SW480 (cell line): ENCODE measurements around the gene MPIG6B.

ENCODE experiments used
- DNase-seq: peaks from one replicate; pipeline ENCODE4 v3.0.0-alpha.2; 2016; ENCODE audit warnings: low spot score

Gene MPIG6B

GRCh38 chr6:31722173-31722572 is 1.0 kb upstream of the MPIG6B start:
- DNase-seq, result no peak

GRCh38 chr6:31723980-31724691 is 963 bp downstream of the MPIG6B start:
- no peak for DNase-seq

DNA sequence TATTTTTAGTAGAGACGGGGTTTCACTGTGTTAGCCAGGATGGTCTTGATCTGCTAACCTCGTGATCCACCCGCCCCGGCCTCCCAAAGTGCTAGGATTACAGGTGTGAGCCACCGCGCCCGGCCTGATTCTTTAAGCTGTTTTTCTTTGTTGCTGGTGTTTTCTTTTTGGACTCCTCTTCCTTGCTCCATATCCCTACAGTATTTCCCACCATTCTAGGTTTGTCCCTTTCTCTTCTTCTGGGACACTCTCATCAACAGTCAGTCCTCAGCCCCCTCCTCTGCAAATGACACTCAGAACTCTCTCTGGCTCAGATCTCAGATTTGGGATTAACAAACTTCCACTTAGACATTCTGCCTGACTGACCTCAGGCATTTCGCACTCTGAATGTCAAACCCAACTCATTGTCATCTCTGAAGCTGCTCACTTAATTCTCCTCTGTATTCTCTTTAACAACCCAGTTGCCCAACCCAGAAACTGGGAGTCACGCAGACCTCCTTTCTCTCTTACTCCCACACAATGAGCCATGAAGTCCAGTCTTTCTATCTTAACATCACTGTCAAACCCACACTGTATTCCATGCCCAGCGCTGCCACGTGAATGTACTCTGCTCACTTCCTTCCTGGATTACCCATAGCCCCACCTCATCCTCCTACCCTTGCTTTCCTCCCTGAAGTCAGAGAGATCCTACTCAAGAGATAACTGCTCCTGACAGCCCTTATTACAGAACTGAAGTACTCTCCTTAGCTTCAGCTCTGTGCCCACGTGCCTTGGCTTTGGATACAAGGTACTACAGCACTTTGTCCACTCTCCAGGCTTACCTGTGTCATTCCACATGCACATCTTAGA is 2.6 kb downstream of the MPIG6B start:
- no peak for DNase-seq

DNA sequence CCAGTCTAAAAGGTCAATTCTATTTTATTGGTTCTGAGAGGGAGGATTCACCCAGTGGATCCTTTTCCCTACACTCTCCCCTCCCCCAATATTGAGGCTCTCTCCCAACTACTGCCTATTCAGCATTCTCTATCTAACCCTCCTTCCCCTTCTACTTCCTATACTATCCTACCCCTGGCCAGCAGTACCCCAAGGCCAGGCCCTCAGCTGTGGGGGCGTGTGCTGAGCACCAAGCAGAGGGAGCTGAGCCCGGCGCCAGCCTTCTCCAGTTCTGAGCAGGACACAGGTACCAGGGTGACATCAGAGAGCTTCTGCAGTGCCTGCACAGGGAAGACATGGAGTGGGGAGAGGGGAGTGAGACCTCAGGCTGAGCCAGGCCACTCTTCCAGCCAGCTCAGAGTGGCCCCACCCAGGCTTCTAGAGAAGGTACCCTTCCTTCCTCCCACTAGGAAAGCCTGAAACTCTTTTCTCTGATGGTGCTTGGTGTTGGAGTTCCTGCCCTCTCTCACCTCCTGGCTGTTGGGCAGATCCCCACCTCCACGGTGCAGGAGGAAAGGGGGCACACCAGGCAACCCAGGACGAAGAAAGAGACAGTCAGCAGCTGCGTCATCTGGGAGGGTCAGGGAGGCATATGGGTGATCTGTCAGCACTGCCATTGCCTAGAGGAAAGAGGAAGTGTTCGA is 4.0 kb downstream of the MPIG6B start:
- no peak for DNase-seq

- DNase-seq, result no peak
Observed at GRCh38 chr6:31727717-31728671, 4.8 kb downstream of the MPIG6B start.

DNA sequence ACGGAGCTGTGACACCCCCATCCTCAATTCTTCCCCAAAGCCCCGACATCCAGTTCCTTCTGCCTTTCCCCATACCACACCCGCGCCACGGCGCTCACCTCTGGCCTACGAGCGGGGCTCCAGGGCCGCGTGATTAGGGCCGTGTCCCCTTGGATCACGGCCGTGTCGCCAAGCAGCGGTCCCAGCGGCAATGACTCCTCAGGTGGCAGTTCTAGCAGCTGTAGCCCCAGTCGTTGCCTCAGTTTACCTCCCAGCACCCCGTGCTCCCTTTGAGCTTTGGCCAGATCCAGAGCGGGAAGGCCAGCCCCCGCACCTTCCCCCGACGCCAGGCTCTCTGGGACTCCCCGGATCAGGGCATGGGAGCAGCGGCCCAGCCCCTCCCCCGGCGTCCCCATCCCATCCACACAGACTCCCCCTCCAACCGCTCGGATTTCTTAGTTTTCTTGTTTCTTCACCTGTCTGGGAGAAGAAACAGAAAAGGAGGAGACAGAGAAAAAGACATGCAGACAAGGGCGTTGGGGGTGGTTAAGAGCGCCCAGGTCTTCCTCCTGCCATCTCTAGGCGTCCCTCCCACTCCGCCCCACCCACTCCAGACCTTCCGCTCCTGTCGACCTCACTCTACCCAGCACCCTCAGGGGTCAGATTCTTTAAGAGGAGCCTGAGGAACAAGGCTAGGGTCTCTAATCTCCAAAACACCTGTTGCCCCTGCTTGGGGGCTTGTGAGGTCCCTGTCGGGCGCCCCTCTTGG is 5.8 kb downstream of the MPIG6B start, which contains the start of gene DDAH2:
TSS of gene DDAH2 (minus strand) at position 533 of the 748 bp plus-strand sequence. CDS start at position 395, 138 bp downstream.
- no peak for DNase-seq

DNA sequence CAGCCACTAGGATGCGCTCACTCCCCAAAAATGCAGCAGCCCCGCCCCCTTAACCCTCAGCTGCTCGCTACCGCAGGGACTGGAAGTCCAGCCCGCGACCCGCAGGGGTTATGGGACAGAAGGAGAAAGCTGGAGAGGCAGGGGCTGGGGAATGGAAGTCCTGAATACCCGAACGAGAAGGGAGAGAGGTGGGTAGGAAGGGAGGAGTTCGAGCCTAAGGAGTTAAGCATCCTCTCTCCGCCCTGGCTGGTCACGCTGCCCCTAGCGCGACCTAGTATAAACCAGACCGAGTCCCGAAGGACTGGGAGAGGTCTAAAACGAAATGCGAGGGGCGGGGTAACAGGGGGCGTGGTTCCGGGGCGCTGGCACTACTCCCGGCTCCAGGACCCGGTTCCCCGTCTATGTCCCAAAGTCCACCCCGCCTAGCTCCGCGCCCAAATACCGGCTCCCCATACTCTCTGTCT is 6.4 kb downstream of the MPIG6B start:
- DNase-seq, result peak; percentile 86

- peak; percentile 78 for DNase-seq
Observed at GRCh38 chr6:31729979-31730630, 6.9 kb downstream of the MPIG6B start.

DNA sequence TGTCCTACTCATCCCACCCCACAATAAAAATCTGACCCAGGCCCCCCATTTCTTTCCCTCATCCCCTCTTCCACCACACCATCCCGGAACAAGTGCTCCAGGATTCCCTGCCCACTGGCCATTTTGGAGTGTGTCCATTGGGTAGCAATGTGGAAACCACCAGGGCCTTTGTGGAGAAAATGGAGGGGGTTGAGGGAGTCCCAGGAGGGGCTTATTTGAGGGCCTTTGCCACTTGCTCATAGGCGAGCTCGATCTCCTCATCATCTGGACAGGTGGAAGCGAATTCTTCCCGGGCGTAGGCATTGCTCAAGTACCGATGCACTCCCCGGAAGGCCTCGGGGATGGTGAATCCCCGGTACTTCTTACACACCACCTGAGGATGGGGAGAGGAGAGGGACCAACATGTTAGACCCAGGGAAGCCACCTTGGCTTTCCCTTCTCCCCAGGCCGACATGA is 7.5 kb downstream of the MPIG6B start:
- DNase-seq, result no peak

DNA sequence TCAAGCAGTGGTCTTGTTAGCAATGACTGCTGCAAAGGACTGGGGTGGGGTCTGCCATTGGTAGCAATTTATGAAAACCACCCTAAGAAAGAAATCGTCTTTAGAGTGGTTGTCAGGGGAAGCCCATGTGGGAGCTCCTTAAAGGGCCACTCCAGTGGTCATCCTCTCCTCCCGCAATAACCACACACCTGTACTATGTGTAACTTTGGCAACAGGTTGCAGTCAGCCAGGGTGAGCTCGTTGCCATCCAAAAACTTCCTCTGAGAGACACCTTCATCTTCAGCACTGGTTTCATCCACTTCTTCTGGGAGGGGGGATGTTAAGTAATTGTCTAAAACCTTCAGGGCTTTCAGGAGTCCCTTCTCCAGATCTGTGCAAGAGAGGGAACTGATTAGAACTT is 8.9 kb downstream of the MPIG6B start:
- DNase-seq, result no peak

DNA sequence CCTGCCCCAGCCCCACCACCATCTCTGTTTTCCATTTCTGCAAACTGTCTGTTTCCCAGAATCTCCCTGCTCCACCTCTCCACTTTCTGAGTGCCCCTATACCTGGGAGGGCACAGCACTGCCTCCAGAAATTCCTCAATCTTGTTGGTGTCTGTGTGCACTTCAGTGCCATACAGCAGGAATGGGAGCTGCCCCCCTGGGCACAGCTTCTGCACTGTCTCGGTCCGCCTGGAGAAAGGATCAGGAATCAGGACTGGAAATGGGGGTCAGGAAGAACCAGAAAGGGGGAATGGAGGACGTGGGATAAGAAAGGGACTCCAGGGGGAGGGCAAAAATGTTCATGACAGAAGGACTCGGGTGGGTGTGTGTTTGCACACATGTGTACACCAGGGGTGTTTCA is 10.6 kb downstream of the MPIG6B start:
- no peak for DNase-seq

DNA sequence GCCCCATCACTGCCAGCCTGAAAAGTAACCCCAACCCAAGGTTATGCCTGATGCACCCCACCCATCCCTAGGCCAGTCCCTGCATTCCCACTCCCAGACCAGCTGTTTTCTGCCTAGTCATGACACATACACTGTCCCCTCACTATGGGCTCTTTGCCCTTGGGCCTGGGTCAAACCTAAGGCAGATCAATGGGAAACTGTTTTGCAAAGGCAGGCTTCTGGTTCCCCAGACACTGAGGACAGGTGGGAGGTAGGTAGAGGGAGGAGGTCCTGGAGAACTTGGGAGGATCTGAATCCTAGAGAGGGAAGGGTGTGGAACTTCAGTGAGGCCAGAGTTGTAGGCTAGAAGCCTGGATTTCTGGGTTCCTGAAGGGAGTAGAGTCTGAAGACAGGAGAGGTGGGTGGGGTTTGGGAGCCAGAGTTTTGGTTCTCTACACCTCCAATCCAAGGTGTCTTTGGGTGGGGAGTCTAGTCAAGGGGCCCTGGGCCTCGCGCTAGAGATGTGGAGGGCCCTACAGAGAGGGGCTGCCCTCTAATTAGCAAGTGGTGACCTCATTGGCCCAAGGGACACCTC is 11.2 kb downstream of the MPIG6B start:
- no peak for DNase-seq

GRCh38 chr6:31734821-31735406 is 11.7 kb downstream of the MPIG6B start:
- peak; percentile 63 for DNase-seq

DNA sequence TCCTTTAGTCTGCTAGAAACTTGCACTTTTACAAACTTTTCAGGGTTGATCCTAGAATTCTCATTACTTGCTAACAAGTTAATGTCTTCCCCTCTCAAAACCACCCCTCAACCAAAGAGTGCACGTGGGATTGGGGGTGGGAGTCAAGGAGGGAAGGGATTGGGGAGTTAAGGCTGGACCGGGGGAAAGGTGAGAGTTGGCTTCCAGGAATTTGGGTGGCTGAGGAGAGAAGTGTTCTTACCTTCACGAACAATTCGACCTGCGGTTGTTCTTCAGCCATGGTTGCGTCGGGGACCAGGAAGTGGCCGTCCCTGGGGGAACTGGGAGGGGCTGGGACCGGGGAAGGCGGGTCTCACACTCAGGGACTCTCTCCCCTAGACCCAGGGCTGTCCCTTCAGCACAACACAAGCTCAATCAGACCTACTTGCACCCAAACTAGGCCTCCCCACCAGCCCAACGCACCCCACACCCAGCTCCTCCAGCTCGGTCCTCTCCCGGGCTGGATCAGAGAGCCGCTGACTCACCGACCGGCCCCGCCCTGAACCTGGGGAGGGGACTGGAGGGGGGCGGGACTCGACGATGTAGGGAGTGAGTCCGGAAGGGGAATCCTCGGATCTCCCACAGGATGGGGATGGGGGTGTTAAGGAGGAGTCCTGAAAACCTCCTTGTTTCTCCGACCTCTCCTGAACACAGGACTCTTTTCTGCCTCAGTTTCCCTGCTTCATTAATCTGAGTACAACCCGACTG is 13.0 kb downstream of the MPIG6B start, which contains the start of gene CLIC1:
TSS of gene CLIC1 (minus strand) at position 510 of the 747 bp plus-strand sequence. CDS start at position 280, 230 bp downstream.
- peak; percentile 77 for DNase-seq

DNA sequence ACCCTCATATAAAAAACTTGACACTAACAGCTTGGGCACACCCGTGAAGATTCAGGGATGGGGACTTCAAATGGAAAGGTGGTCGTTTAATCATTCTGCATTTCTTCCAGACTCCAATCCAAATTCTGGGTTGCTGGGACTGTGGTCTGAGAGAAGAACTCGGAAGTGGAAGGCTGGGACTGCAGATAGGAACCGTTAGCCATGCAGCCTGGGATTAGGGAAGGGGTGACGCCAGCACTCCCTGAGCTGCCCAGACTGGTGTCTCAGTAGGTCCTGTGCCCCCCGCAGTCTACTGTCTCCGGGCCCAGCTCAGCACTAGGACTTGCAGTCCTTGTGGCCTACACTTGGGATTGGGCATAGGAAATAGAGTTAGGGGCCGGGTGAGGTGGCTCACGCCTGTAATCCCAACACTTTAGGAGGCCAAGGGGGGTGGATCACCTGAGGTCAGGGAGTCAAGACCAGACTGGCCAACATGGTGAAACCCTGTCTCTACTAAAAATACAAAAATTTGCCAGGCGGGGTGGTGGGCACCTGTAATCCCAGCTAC is 13.7 kb downstream of the MPIG6B start:
- DNase-seq, result no peak

DNA sequence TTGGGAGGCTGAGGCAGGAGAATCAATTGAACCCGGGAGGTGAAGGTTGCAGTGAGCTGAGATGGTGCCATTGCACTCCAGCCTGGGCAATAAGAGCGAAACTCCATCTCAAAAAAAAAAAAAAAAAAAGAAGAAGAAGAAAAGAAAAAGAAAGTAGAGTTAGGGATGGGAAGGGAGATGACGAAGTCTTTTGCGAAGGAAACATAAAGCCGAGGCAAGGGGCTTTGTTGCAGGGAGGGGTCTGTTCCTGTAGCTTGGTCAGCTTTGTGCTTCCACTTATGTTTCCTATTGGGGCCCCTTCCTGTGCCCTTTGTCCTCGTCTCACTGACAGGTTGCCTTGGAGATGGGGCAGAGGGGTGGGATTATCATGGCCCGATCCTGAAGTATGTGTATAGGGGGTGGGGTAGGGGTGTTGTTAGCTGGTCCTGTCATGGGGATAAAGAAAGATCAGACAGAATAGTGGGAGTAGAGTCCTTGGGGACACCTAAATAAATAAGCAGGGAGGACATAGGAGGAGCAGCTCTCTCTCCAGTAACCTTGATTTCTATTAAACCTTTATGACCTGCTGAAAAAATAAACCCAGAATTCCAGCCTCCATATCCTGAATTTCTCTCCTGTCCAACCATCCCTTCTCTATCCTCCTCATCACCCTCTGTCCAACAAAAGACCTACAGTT is 14.3 kb downstream of the MPIG6B start:
- DNase-seq, result peak; percentile 68
